IMR-90 (cell line): ENCODE data around the gene R3HDM2. TPM values are rescaled to one million over a fixed set of nuclear protein-coding genes. Genes with fewer than 3 reads are reported as not detected.
A peak's percentile ranks its signal among the peaks of the same experiment; 100 is the strongest.

ENCODE experiments used
- ATAC-seq: fragments of 200-7000 bp; cut with Tn5 transposase; 2 replicates; pipeline ENCODE4 v1.9.1; 2020; ENCODE audit warnings: low read depth, mild to moderate bottlenecking, moderate library complexity
- BruUV-seq: library from RNA; stranded (reverse); fragments of 400-500 nt; replicated peaks from 2 replicates; lab custom pipeline; 2021; lab: Mats Ljungman, UMichigan
- CTCF ChIA-PET: fragments of 300-600 bp; formaldehyde crosslinking; extraction: SDS; loops from one replicate; lab custom pipeline; 2021; ENCODE audit warnings: antibody characterized with exemption; lab: Yijun Ruan, JAX
- POLR2A ChIA-PET: fragments of 300-600 bp; sonication (Branson Sonifier 250); formaldehyde crosslinking; loops from one replicate; lab custom pipeline; 2022; ENCODE audit warnings: antibody characterized with exemption; ENCODE audit not compliant: unreplicated experiment; lab: Charles Lee
- DNase-seq: peaks from one replicate; pipeline ENCODE4 v3.0.0; 2013
- H2AFZ ChIP-seq: replicated peaks from 2 replicates; pipeline ENCODE3; 2013; ENCODE audit warnings: low read length, mild to moderate bottlenecking; ENCODE audit not compliant: poor library complexity
- H2AK5ac ChIP-seq: 2 replicates; pipeline ENCODE4 v1.6.1; 2013; ENCODE audit warnings: low read depth, low read length, inconsistent platforms
- H2AK9ac ChIP-seq: replicated peaks from 2 replicates; pipeline ENCODE3; 2013; ENCODE audit warnings: mild to moderate bottlenecking, low read depth, low read length, moderate library complexity; ENCODE audit not compliant: poor library complexity
- H2BK120ac ChIP-seq: 2 replicates; pipeline ENCODE4 v1.6.1; 2013; ENCODE audit warnings: low read depth, low read length, inconsistent platforms
- H2BK15ac ChIP-seq: 3 replicates; pipeline ENCODE4 v1.6.1; 2013; ENCODE audit warnings: low read depth, low read length, inconsistent platforms
- H2BK20ac ChIP-seq: 2 replicates; pipeline ENCODE4 v1.6.1; 2013; ENCODE audit warnings: low read depth, mild to moderate bottlenecking, inconsistent platforms, low read length, moderate library complexity
- H2BK5ac ChIP-seq: 2 replicates; pipeline ENCODE4 v1.6.1; 2013; ENCODE audit warnings: mild to moderate bottlenecking, low read depth, low read length, inconsistent platforms; ENCODE audit not compliant: poor library complexity, severe bottlenecking
- H3K14ac ChIP-seq: replicated peaks from 2 replicates; pipeline ENCODE4 v1.6.1; 2013; ENCODE audit warnings: low read depth, low read length, inconsistent platforms
- H3K18ac ChIP-seq: 2 replicates; pipeline ENCODE4 v1.6.1; 2013; ENCODE audit warnings: low read depth, low read length, control low read depth
- H3K23ac ChIP-seq: 2 replicates; pipeline ENCODE4 v1.6.1; 2013; ENCODE audit warnings: low read depth, low read length, inconsistent platforms
- H3K27ac ChIP-seq: 2 replicates; pipeline ENCODE4 v1.5.1; 2013; ENCODE audit warnings: mild to moderate bottlenecking, control low read depth, low read length; ENCODE audit not compliant: insufficient read depth
- H3K27me3 ChIP-seq: 2 replicates; pipeline ENCODE4 v1.6.1; 2013; ENCODE audit warnings: low read length; ENCODE audit not compliant: control insufficient read depth, insufficient read depth
- H3K36me3 ChIP-seq: 2 replicates; pipeline ENCODE4 v1.6.1; 2013; ENCODE audit warnings: low read length, mixed read lengths; ENCODE audit not compliant: control insufficient read depth, insufficient read depth
- H3K4ac ChIP-seq: 2 replicates; pipeline ENCODE4 v1.6.1; 2013; ENCODE audit warnings: low read depth, low read length, inconsistent platforms
- H3K4me1 ChIP-seq: 2 replicates; pipeline ENCODE4 v1.6.1; 2013; ENCODE audit warnings: low read length, mixed read lengths; ENCODE audit not compliant: control insufficient read depth, insufficient read depth
- H3K4me2 ChIP-seq: 2 replicates; pipeline ENCODE4 v1.6.1; 2013; ENCODE audit warnings: low read depth, mild to moderate bottlenecking, control low read depth, low read length, moderate library complexity
- H3K4me3 ChIP-seq: 2 replicates; pipeline ENCODE4 v1.5.1; 2013; ENCODE audit warnings: low read depth, mild to moderate bottlenecking, control low read depth, low read length, moderate library complexity; ENCODE audit not compliant: insufficient read depth
- H3K56ac ChIP-seq: 2 replicates; pipeline ENCODE4 v1.6.1; 2013; ENCODE audit warnings: low read length, inconsistent platforms; ENCODE audit not compliant: insufficient read depth; ENCODE audit errors: extremely low read depth
- H3K79me1 ChIP-seq, 2 experiments: 2 replicates each; pipeline ENCODE4 v1.6.1; 2013; ENCODE audit warnings: low read length in 2 of 2, inconsistent platforms in 1 of 2, low read depth in 1 of 2
- H3K9ac ChIP-seq: 2 replicates; pipeline ENCODE4 v1.6.1; 2013; ENCODE audit warnings: low read depth, low read length, control low read depth
- H3K9me1 ChIP-seq: 2 replicates; pipeline ENCODE4 v1.6.1; 2013; ENCODE audit warnings: low read length, inconsistent platforms; ENCODE audit not compliant: insufficient read depth
- H3K9me3 ChIP-seq: 2 replicates; pipeline ENCODE4 v1.6.1; 2013; ENCODE audit warnings: low read length; ENCODE audit not compliant: control insufficient read depth, insufficient read depth
- H4K20me1 ChIP-seq: 2 replicates; pipeline ENCODE4 v1.6.1; 2013; ENCODE audit warnings: low read length, inconsistent platforms; ENCODE audit not compliant: insufficient read depth
- H4K5ac ChIP-seq: 2 replicates; pipeline ENCODE4 v1.6.1; 2013; ENCODE audit warnings: mild to moderate bottlenecking, low read depth, low read length, control low read depth
- H4K8ac ChIP-seq, 2 experiments: 2 replicates each; pipeline ENCODE4 v1.6.1; 2013; ENCODE audit warnings: low read depth in 2 of 2, low read length in 2 of 2, control low read depth in 1 of 2, inconsistent platforms in 1 of 2
- H4K91ac ChIP-seq: 2 replicates; pipeline ENCODE4 v1.6.1; 2013; ENCODE audit warnings: low read depth, low read length, inconsistent platforms; ENCODE audit not compliant: insufficient read depth
- CHD1 ChIP-seq: IDR thresholded peaks from 2 replicates; pipeline ENCODE4 v1.6.1; 2012; ENCODE audit warnings: low read depth, low read length, improper control_type of control experiment
- FOS ChIP-seq: fragments of 150-350 bp; IDR thresholded peaks from 2 replicates; pipeline ENCODE4 v1.6.1; 2016; ENCODE audit warnings: low read depth, low read length
- MAFK ChIP-seq: IDR thresholded peaks from 2 replicates; pipeline ENCODE4 v1.6.1; 2012; ENCODE audit warnings: low read depth, low read length, improper control_type of control experiment
- MAZ ChIP-seq: IDR thresholded peaks from 2 replicates; pipeline ENCODE4 v1.6.1; 2012; ENCODE audit warnings: low read depth, mild to moderate bottlenecking, low read length, improper control_type of control experiment, moderate library complexity, borderline replicate concordance
- WGBS, 2 experiments: methylation state at CpG; one replicate each; pipeline versions ENCODE4 v1.1.5 to v1.1.7; 2013; ENCODE audit warnings: missing lambda C conversion rate in 2 of 2; ENCODE audit not compliant: insufficient read length in 1 of 2; ENCODE audit errors: extremely low coverage in 2 of 2; 5-methylcytosine and 5-hydroxymethylcytosine counted together
- dilution Hi-C: fragments of 300-500 bp; cut with HindIII; formaldehyde crosslinking; loops from one replicate; pipeline ENCODE4 v1.14.3; 2018; ENCODE audit warnings: low sequenced_read_pairs; ENCODE audit not compliant: unreplicated experiment
- in situ Hi-C: fragments of 300-500 bp; cut with MboI; formaldehyde crosslinking; loops from 3 replicates; pipeline ENCODE4 v1.14.3; 2019; ENCODE audit warnings: low sequenced_read_pairs, inconsistent platforms, mixed read lengths
- intact Hi-C: fragments of 100-400 bp; cut with micrococcal nuclease; formaldehyde crosslinking; loops from 2 replicates; pipeline ENCODE4 v1.10.0; 2022
- polyA plus RNA-seq, 3 experiments: library from polyadenylated mRNA; depleted of rRNA; stranded (reverse); fragments of >200 nt; gene quantifications; 2 replicates each; pipeline ENCODE4 v1.2.3, GENCODE V29; 2012; ENCODE audit warnings: low replicate concordance in 1 of 3
- total RNA-seq: library from RNA; depleted of rRNA; stranded (reverse); fragments of >200 nt; gene quantifications from 2 replicates; pipeline ENCODE4 v1.2.3, GENCODE V29; 2012

The R3HDM2 gene
- total and polyA plus RNA-seq, 2 of the 4 experiments (the other 2 are of a cell fraction): 7.5 to 28.4 TPM

DNA sequence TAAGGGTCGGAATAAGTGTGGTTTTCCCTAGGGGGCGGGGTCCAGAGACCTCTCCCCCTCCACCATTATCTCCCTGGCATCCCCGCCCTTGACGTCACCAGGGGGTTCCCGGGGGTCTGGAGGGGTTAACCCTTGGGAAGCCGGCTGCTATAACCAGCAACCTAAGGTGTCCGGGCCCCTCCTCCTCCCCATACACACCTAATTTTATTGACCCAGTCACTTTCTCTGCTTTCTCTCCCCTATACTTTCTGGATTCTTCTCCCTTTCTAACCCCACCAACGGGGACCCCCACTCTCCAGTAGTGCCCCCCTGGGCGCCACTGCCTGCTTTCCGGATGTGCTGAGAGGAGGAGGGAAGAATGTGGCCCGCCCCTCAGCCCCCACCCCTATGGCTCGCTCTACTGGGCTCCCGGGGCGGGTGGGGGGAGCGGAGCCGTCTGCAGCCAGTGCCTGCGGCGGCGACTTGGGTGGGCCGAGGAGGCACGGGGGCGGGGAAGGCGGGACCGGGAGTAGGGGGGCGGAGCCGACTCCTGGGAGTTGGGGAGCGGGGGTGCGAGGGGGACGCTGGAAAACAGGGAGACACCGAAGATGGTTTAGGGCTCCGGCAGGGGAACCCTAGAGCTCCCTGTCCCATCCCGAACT lies 30.6 kb upstream of the R3HDM2 start:
- H3K27me3 ChIP-seq: no peaks in the 10 kb centered on the region
- H4K20me1 ChIP-seq: no peaks in the 10 kb centered on the region
- WGBS, 2 experiments: 0% methylated on average over 2 of the region's 32 CpGs; no CpG with 5 or more reads in 1 of the 2 experiments
- H3K36me3 ChIP-seq: no peaks in the 10 kb centered on the region
- H4K91ac ChIP-seq: peak overlapping the region; percentile 72; the same call in 1 of the 2 replicates
- dilution Hi-C loops (no loop called here), intact Hi-C loops (loop anchor here (5.0 kb wide), 1 partner anchor 161 kb away; no protein-coding TSS in a partner anchor), in situ Hi-C loops (no loop called here)
- H3K9me3 ChIP-seq: no peaks in the 10 kb centered on the region
- TF ChIP-seq MAFK (no peak), MAZ (peak; percentile 48; the same call in 1 of the 2 replicates), FOS (no peak), CHD1 (no peak)
- H3K14ac ChIP-seq: peak overlapping the region; percentile 73
- no peak overlapping the region; the same call in 2 of the 3 replicates for H2BK15ac ChIP-seq
- peaks cover 7% of the 10 kb centered on the region for H3K4me1 ChIP-seq
- H3K9me1 ChIP-seq: peaks cover 4% of the 10 kb centered on the region; the same call in 1 of the 2 replicates
- no TSS peak for BruUV-seq
- H4K5ac ChIP-seq: no peak overlapping the region
- H3K23ac ChIP-seq: peak overlapping the region; percentile 67
- ATAC-seq: peak; percentile 32
- peaks cover 0 to 6% of the 10 kb centered on the region in 2 experiments; a peak in 1 of 4 replicates for H3K79me1 ChIP-seq
- ChIA-PET CTCF (interaction anchor here (2.7 kb wide), 1 partner anchor 9 kb away, joined by 14 read pairs; no protein-coding TSS in a partner anchor), POLR2A (no interaction called here)
- peak; percentile 57 for DNase-seq
- H3K4me2 ChIP-seq: peak overlapping the region; percentile 97
- peak overlapping the region; percentile 48; the same call in 1 of the 2 replicates for H3K18ac ChIP-seq
- H3K4me3 ChIP-seq: peak overlapping the region; percentile 56
- peak overlapping the region; percentile 70 for H3K4ac ChIP-seq
- H3K56ac ChIP-seq: peak overlapping the region; percentile 84
- peak overlapping the region; percentile 67; the same call in 1 of the 2 replicates for H3K27ac ChIP-seq
- H2AK5ac ChIP-seq: peak overlapping the region; percentile 61
- peak overlapping the region; percentile 68 for H3K9ac ChIP-seq
- peak overlapping the region; percentile 93 for H2AFZ ChIP-seq
- peak overlapping the region; percentile 68 for H2BK120ac ChIP-seq
- H2BK5ac ChIP-seq: peak overlapping the region; percentile 57
- 0 out of 2 replicates have a peak overlapping the region, but pooled peaks have one; percentile 5 for H2BK20ac ChIP-seq
- peak overlapping the region; percentile 96 for H2AK9ac ChIP-seq
- H4K8ac ChIP-seq: peak overlapping the region; percentile 55 to 88; a peak in 3 of 4 replicates
